ENCODE results near the gene AUP1. TPM values are rescaled to one million over a fixed set of nuclear protein-coding genes. Genes with fewer than 3 reads are reported as not detected.

The AUP1 gene
- total and polyA plus RNA-seq, 9 of the 15 experiments (the other 6 are each of a cell fraction or from before 2014, with no cell fraction given), result 70.7 to 245 (median 165) TPM

DNA sequence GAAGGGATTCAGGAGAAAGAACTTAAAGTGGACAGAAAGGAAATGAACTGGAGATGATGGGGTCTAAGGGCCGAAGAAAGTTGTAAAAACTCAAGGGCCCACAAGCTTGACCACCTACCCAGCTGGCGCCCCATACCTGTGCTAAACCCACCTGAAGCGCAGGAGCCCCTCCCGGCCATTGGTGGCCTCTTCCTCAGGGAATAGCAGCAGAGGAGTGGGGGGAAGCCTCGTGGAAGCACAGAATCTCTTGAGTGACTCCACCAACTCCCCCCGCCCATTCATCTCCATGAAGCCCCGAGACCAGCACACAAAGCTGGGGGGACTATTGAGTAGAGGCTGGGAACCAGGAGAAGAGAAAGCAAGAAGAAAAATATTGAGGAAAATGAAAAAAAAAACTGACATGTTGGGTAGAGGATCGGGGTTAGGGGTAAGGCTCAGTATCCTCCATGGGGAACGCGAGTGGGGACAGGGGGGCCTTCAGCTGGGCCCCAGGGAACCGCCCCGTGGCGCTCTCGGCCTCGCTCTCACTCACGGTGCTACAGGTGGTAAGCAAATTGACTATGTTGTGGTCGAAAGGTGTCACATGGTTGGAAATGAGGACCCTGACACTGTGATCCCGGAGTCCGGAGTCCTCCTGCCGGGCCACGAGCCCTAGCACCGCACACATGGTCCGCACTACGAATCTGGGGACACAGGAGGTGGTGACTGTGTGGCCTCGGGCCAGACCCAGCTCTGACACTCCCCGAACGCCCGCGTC is 728 bp downstream of the AUP1 start (continued):
- TF ChIP-seq KLF13 (tag; IDR thresholded peaks at IDR 0.05; ENCODE audit: borderline replicate concordance, low read depth), result 0 out of 2 replicates have a peak, but pooled peaks have one; percentile 16
- peak; percentile 36; the same call in 1 of the 2 replicates for TF ChIP-seq ZBTB7A (IDR thresholded peaks at IDR 0.05; ENCODE audit: borderline replicate concordance, control insufficient read depth, low read depth, low read length)
- peak; percentile 36; the same call in 1 of the 2 replicates for TF ChIP-seq USF1 (CRISPR knock-in tag; IDR thresholded peaks at IDR 0.05)
- no peak for TF ChIP-seq SLC30A9 (CRISPR knock-in tag; IDR thresholded peaks at IDR 0.05)
- TF ChIP-seq ZNF511 (CRISPR knock-in tag; IDR thresholded peaks at IDR 0.05), result 0 out of 2 replicates have a peak, but pooled peaks have one; percentile 70
- 0 out of 2 replicates have a peak, but pooled peaks have one; percentile 32 for TF ChIP-seq MGA (IDR thresholded peaks at IDR 0.05)
- TF ChIP-seq, protein P1, sequence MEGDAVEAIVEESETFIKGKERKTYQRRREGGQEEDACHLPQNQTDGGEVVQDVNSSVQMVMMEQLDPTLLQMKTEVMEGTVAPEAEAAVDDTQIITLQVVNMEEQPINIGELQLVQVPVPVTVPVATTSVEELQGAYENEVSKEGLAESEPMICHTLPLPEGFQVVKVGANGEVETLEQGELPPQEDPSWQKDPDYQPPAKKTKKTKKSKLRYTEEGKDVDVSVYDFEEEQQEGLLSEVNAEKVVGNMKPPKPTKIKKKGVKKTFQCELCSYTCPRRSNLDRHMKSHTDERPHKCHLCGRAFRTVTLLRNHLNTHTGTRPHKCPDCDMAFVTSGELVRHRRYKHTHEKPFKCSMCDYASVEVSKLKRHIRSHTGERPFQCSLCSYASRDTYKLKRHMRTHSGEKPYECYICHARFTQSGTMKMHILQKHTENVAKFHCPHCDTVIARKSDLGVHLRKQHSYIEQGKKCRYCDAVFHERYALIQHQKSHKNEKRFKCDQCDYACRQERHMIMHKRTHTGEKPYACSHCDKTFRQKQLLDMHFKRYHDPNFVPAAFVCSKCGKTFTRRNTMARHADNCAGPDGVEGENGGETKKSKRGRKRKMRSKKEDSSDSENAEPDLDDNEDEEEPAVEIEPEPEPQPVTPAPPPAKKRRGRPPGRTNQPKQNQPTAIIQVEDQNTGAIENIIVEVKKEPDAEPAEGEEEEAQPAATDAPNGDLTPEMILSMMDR (IDR thresholded peaks at IDR 0.05 in 2 of 3, conservative IDR thresholded peaks at IDR 0.05 in 1 of 3; ENCODE audit: insufficient read depth in 2 of 3, low read depth in 1 of 3, low read length in 3 of 3), result peak in 2 of 3 experiments; percentile 21 to 42; a peak in 3 of 6 replicates

Data from K562 (cell line).